Measurements from ENCODE around the gene GPR37L1.

- TF ChIP-seq POLR2A (IDR thresholded peaks at IDR 0.05; ENCODE audit: control extremely low read depth in 1 of 2, low read depth in 2 of 2, low read length in 2 of 2) (no peak), YY1 (IDR thresholded peaks at IDR 0.05; ENCODE audit: low read depth, low read length) (no peak), POLR2AphosphoS5 (IDR thresholded peaks at IDR 0.05; ENCODE audit: low read depth, low read length) (no peak)
Observed at GRCh38 chr1:202162418-202163280, 39.9 kb downstream of the GPR37L1 start.
